HepG2 (cell line): ENCODE measurements around the gene HK2. TPM values are rescaled to one million over a fixed set of nuclear protein-coding genes. Genes with fewer than 3 reads are reported as not detected.

ENCODE experiments used
- ATAC-seq: fragments of 200-7000 bp; cut with Tn5 transposase; 3 replicates; pipeline ENCODE4 v1.9.1; 2020; ENCODE audit warnings: mild to moderate bottlenecking, moderate library complexity
- BruUV-seq: library from RNA; stranded (reverse); fragments of 400-500 nt; replicated peaks from 2 replicates; lab custom pipeline; 2021; lab: Mats Ljungman, UMichigan
- CTCF ChIA-PET: fragments of 300-600 bp; formaldehyde crosslinking; extraction: SDS; loops from one replicate; lab custom pipeline; 2021; ENCODE audit warnings: low total read pairs, inconsistent platforms, low intra/inter-chr PET ratio; lab: Yijun Ruan, JAX
- POLR2A ChIA-PET: fragments of 350-600 bp; sonication (Branson Sonifier 250); formaldehyde crosslinking; loops from one replicate; lab custom pipeline; 2020; ENCODE audit warnings: antibody characterized with exemption, inconsistent platforms; lab: Yijun Ruan, JAX
- DNase-seq: peaks from one replicate; pipeline ENCODE4 v3.0.0-alpha.2; 2015; ENCODE audit warnings: low spot score
- FAIRE-seq: peaks from 3 replicates; lab custom pipeline; 2011; peaks lifted over from hg19 to GRCh38; lab: Jason Lieb, UNC
- H2AFZ ChIP-seq: one replicate; pipeline ENCODE4 v1.6.1; 2011; ENCODE audit warnings: low read length, inconsistent platforms
- H3K27ac ChIP-seq: fragments of 300-600 bp; 3 replicates; pipeline ENCODE4 v1.8.0; 2011; ENCODE audit warnings: mixed run types, mild to moderate bottlenecking, mixed read lengths, low read length, inconsistent platforms; ENCODE audit not compliant: insufficient read depth; ENCODE audit errors: extremely low read length
- H3K27me3 ChIP-seq, 2 experiments: fragments of 200-600 bp in 1 of 2; 2 replicates in 1 of 2; 3 replicates in 1 of 2; pipeline versions ENCODE4 v1.6.0 to v1.8.0; 2011; ENCODE audit warnings: low read length in 2 of 2, mild to moderate bottlenecking in 2 of 2, moderate library complexity in 2 of 2, inconsistent platforms in 1 of 2; ENCODE audit not compliant: insufficient read depth in 2 of 2, control insufficient read depth in 1 of 2
- H3K36me3 ChIP-seq, 2 experiments: fragments of 200-600 bp in 1 of 2; replicated peaks in 1 of 2; 2 replicates in 1 of 2; 3 replicates in 1 of 2; pipeline versions ENCODE4 v1.5.1 to v1.8.0; 2011; ENCODE audit warnings: low read length in 2 of 2, inconsistent platforms in 1 of 2; ENCODE audit not compliant: insufficient read depth in 2 of 2, control insufficient read depth in 1 of 2
- H3K4me1 ChIP-seq: 2 replicates; pipeline ENCODE4 v1.5.1; 2012; ENCODE audit warnings: low read length, inconsistent platforms; ENCODE audit not compliant: insufficient read depth
- H3K4me2 ChIP-seq: 2 replicates; pipeline ENCODE4 v1.6.0; 2011; ENCODE audit warnings: low read depth, low read length, inconsistent platforms
- H3K4me3 ChIP-seq, 3 experiments: fragments of 200-600 bp in 1 of 3; sonication (generic), shearing (Covaris generic) in 1 of 3; replicated peaks in 1 of 3; 2 replicates each; pipeline ENCODE4 v1.5.1; 2011 to 2016; ENCODE audit warnings: low read length in 3 of 3, inconsistent platforms in 2 of 3, low read depth in 2 of 3, mild to moderate bottlenecking in 2 of 3, control low read depth in 1 of 3, mixed read lengths in 1 of 3; ENCODE audit not compliant: insufficient read depth in 1 of 3
- H3K79me2 ChIP-seq: one replicate; pipeline ENCODE4 v1.6.1; 2011; ENCODE audit warnings: low read length, inconsistent platforms; ENCODE audit not compliant: insufficient read depth
- H3K9ac ChIP-seq: 2 replicates; pipeline ENCODE4 v1.6.0; 2011; ENCODE audit warnings: mild to moderate bottlenecking, low read depth, low read length, inconsistent platforms; ENCODE audit not compliant: insufficient read depth
- H3K9me3 ChIP-seq: 2 replicates; pipeline ENCODE4 v1.5.1; 2012; ENCODE audit warnings: mild to moderate bottlenecking, low read length
- H4K20me1 ChIP-seq: 2 replicates; pipeline ENCODE4 v1.6.0; 2011; ENCODE audit warnings: inconsistent platforms, mild to moderate bottlenecking, low read length, moderate library complexity; ENCODE audit not compliant: insufficient read depth
- POLR2G ChIP-seq: fragments of 200-400 bp; formaldehyde crosslinking; IDR thresholded peaks from 2 replicates; pipeline ENCODE4 v1.6.1; 2018; ENCODE audit warnings: mild to moderate bottlenecking, low read depth, low read length, moderate library complexity
- SKI ChIP-seq: fragments of 450-650 bp; IDR thresholded peaks from one replicate; pipeline ENCODE4 v1.6.1; 2018; ENCODE audit warnings: mild to moderate bottlenecking; ENCODE audit not compliant: partially characterized antibody
- SRSF1 ChIP-seq: fragments of 200-400 bp; formaldehyde crosslinking; optimal IDR thresholded peaks from 2 replicates; pipeline ENCODE3; 2017; ENCODE audit warnings: mild to moderate bottlenecking, low read depth, low read length, moderate library complexity
- TBX2 ChIP-seq: sonication (generic); formaldehyde crosslinking; IDR thresholded peaks from 2 replicates; pipeline ENCODE4 v1.5.0; 2020; ENCODE audit warnings: missing genetic modification reagents, mild to moderate bottlenecking, borderline replicate concordance
- WGBS: methylation state at CpG from one replicate; pipeline ENCODE4 v1.1.6; 2017; ENCODE audit warnings: low lambda C conversion rate; 5-methylcytosine and 5-hydroxymethylcytosine counted together
- in situ Hi-C: cut with HindIII; loops from 2 replicates; pipeline ENCODE4 v1.10.0; 2017; ENCODE audit warnings: low pct_unique_long_range_greater_than_20kb; ENCODE audit not compliant: extremely low pct_ligation_motif_present
- intact Hi-C: fragments of 100-400 bp; cut with micrococcal nuclease; formaldehyde crosslinking; loops from one replicate; pipeline ENCODE4 v1.10.0; 2022; ENCODE audit not compliant: unreplicated experiment
- polyA plus RNA-seq, 8 experiments: library from polyadenylated mRNA; depleted of rRNA in 3 of 8; stranded (reverse) in 7 of 8; unstranded in 1 of 8; fragments of >200 nt; fragmentation: Illumina TruSeq in 4 of 8; extraction: Trizol in 4 of 8; gene quantifications; 2 replicates each; pipeline versions ENCODE4 v1.2.1 to v1.2.3, GENCODE V29; 2011 to 2016; ENCODE audit warnings: low read depth in 4 of 8, missing spikeins in 1 of 8, mixed read lengths in 1 of 8; ENCODE audit not compliant: insufficient read depth in 1 of 8
- total RNA-seq, 5 experiments: library from RNA; depleted of rRNA; stranded (reverse); fragments of >200 nt; fragmentation: Illumina TruSeq; extraction: Trizol; gene quantifications; 2 replicates each; pipeline ENCODE4 v1.2.3, GENCODE V29; 2016; ENCODE audit warnings: low read depth in 1 of 5
- TF ChIP-seq, protein P1 (sequence below): sonication (generic); formaldehyde crosslinking; IDR thresholded peaks from 2 replicates; pipeline ENCODE4 v1.4.0; 2020; ENCODE audit warnings: missing genetic modification reagents

The HK2 gene
- total and polyA plus RNA-seq, 2 of the 13 experiments (the other 11 are each of a cell fraction or from before 2014, with no cell fraction given), result 13.2 to 101 TPM

DNA sequence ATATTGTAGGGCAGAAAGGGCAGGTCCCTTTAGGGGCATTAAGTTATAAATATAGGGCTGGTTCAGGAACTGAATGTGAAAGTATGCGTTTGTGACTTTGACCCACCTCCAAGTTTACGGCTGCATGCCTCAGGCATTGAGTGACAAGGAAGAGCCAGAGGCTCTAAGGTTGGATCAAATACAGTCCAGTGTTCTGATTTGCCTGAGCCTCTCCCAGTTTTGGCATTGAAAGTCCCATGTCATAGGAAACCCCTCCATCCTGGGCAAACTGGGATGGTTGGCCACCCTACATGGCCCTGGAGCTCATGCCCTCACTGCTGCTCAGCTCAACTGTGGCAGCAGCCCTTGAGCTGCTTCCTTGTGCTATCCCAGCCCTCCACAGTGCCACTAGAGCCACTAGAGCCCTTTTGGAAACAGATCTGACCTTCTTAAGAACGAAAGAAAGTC lies 29.9 kb downstream of the HK2 start:
- Histone ChIP-seq H3K36me3 (peaks cover 61 to 97% of the 10 kb centered on the region in 2 experiments), H3K9me3 (no peaks in the 10 kb centered on the region), H3K4me1 (peaks cover 54% of the 10 kb centered on the region), H3K79me2 (peaks cover 79% of the 10 kb centered on the region), H3K4me3 (no peak overlapping the region), H3K9ac (no peak overlapping the region), H4K20me1 (peaks cover 80% of the 10 kb centered on the region), H2AFZ (no peak overlapping the region), H3K27me3 (no peaks in the 10 kb centered on the region), H3K4me2 (no peak overlapping the region), H3K27ac (no peak overlapping the region)
- no TSS peak for BruUV-seq
- FAIRE-seq (no peak), ATAC-seq (no peak), DNase-seq (no peak)
- 93% methylated on average over 3 of the region's 3 CpGs for WGBS
- TF ChIP-seq, protein P1, sequence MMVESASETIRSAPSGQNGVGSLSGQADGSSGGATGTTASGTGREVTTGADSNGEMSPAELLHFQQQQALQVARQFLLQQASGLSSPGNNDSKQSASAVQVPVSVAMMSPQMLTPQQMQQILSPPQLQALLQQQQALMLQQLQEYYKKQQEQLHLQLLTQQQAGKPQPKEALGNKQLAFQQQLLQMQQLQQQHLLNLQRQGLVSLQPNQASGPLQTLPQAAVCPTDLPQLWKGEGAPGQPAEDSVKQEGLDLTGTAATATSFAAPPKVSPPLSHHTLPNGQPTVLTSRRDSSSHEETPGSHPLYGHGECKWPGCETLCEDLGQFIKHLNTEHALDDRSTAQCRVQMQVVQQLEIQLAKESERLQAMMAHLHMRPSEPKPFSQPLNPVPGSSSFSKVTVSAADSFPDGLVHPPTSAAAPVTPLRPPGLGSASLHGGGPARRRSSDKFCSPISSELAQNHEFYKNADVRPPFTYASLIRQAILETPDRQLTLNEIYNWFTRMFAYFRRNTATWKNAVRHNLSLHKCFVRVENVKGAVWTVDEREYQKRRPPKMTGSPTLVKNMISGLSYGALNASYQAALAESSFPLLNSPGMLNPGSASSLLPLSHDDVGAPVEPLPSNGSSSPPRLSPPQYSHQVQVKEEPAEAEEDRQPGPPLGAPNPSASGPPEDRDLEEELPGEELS, result no peak
- TF ChIP-seq SKI (no peak), SRSF1 (no peak), TBX2 (CRISPR knock-in tag) (0 out of 2 replicates have a peak, but pooled peaks have one; percentile 16), POLR2G (0 out of 2 replicates have a peak, but pooled peaks have one; percentile 9)
- CTCF ChIA-PET, result no interaction called here
- in situ Hi-C loops (no loop called here), intact Hi-C loops (no loop called here)
- POLR2A ChIA-PET, result interaction anchor here (1.3 kb wide), 1 partner anchor 11 kb away, joined by 3 read pairs; no protein-coding TSS in a partner anchor
